ENCODE data around the gene EFHD1.
"Not testable (repeated sequence)": the region's sequence is repeated elsewhere in the genome, so short reads cannot be mapped to it uniquely, and the experiment has no call there.

EFHD1 gene

GRCh38 chr2:232622563-232622962 lies 10.8 kb upstream of the EFHD1 start:
- DNase-seq = no peak

DNA sequence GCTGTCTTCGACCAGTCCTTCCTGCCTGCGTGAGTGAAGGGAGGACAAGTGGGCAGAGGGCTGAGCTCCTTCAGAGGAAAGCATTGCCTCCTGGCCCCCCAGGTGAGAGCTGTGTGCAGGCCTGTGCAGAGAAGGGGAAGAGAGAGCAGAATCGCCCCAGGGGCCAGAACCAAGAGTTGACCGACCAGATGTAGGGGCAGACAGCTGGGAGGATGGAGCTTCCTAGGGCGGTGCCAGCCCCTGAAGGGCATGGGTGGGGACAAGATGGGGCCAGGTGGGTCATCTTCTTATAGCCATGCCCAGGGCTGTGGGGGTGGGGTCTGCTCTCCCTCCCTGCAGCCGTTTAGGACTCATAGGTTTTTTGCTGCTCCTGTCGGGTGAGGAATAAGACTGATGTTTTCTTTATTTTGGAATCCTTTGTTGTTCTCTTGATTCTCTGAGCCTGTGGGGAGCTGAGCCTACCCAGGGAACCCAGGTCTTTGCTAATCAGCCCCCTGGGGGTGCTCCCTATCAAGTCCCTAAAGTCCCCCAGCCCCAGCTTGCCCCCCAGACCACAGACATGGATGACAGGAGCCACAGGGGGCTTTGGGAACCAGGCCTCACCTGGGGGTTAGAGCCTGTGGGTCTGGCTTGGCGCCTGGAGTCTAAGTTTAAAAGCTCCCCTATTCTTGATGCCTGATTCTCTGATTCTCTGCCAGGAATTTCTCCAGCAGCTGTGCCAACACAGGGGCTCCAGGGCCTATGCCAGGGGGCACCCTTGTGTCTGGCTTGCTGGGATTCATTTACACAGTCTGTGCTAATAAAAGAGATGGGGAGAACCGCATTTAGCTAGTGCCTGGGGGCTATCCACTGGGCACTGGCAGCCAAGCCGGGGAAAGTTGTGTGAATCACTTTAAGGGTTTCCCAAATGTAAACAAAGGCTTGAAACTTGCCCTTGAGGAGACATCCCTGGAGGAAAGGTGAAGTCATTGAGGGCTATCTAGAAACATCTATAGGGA lies 9.3 kb upstream of the EFHD1 start:
- no peak for DNase-seq

DNA sequence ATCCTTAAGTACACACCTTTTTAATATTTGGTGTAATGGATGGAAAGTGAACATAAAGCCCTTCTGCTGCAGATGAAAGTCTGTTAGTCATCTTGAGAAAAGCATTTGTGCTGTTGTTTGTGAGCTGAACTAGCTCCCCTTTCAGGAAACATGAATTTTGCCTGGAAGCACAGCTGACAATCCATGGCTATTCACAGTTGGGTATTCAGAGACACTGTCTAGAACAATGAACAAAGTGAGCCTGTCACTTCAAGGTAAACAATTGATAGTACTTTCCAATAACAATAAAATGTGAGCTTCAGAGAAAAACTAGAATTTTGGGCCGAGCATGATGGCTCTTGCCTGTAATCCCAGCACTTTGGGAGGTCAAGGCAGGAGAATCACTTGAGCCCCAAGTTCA lies 6.8 kb upstream of the EFHD1 start:
- no peak for DNase-seq

DNA sequence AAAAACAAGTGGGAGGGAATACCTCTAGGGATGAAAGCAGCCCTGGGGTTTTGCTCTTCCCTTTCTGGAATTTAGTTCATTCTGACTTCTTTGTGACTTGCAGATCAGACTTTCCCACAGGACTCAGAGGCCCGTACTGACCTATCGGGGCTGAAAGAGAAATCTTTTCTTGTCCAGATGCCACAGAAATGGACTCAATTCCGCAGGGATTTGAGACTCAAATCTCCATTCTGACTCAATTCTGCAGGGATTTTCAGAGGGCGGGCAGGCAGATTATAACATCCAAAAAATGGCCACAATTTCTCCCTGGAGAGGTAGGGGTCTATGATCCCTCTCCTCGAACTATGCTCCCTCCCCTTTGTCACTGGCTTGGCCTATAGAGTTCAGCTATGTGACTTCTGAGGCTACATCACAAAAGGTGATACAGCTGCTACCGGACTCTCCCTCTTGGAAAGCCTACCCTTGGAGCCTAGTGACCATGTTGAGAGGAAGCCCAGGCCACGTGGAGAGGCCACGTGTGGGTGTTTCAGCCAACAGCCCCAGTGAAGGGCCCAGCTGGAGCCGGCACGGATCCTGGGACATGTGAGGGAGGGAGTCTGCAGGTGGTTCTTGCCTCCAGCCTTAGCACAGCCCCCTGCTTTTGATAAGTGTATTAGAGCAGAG lies 4.8 kb upstream of the EFHD1 start:
- no peak for DNase-seq

GRCh38 chr2:232629129-232629475 lies 4.3 kb upstream of the EFHD1 start:
- no peak for DNase-seq

DNA sequence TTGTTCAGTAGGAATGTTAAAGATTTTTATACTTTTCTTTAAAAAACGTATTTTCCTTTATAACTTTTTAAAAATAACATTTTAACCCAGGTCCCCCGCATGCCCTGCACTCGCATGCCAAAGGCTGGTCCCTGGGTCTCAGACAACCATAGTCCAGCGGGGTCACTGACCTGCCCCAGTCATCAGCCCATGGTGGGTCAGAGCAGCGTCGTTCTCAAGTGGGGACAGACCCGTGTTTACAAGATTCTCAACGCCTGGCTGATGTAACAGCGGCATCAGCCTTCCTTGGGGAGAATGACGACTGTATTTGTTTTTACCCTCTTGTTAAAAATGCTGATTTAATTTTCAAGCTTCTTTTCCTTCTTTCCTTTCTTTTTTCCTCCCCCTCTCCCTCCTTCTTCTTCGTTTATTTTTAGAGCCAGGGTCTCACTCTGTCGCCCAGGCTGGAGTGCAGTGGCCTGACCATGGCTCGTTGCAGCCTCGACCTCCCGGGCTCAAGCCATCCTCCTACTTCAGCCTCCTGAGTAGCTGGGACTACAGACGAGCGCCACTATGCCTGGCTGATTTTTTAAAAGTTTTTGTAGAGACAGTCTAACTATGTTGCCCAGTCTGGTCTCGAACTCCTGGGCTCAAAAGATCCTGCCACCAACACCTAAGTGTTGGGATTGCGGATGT lies 1.0 kb upstream of the EFHD1 start:
- DNase-seq = no peak

DNA sequence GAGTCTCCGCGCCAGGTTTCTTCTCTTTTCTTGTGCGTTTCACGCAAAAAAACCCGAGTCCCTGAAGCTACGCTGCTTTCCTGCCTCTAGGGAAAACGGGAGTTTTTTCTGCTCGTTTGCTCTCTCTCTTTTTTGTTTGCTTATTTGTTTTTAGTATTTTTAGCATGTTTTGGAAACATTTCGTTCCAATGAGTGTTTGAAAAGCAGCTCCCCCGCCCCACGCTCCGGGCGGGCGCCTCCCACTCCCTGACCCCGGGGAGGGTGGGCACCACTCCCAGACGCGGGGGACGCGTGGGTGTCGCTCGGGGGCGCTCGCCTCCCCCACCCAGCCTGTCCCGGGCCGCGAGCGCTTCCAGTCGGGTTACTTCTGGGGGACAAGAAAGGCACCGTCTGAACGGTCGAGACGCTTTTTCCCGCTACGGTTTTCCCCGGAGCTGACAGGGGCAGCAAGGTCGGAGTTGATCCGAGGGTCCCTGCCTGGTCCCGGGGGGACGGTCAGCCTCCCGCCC lies 446 bp upstream of the EFHD1 start:
- peak in 1 of 2 experiments; percentile 25 for DNase-seq

DNA sequence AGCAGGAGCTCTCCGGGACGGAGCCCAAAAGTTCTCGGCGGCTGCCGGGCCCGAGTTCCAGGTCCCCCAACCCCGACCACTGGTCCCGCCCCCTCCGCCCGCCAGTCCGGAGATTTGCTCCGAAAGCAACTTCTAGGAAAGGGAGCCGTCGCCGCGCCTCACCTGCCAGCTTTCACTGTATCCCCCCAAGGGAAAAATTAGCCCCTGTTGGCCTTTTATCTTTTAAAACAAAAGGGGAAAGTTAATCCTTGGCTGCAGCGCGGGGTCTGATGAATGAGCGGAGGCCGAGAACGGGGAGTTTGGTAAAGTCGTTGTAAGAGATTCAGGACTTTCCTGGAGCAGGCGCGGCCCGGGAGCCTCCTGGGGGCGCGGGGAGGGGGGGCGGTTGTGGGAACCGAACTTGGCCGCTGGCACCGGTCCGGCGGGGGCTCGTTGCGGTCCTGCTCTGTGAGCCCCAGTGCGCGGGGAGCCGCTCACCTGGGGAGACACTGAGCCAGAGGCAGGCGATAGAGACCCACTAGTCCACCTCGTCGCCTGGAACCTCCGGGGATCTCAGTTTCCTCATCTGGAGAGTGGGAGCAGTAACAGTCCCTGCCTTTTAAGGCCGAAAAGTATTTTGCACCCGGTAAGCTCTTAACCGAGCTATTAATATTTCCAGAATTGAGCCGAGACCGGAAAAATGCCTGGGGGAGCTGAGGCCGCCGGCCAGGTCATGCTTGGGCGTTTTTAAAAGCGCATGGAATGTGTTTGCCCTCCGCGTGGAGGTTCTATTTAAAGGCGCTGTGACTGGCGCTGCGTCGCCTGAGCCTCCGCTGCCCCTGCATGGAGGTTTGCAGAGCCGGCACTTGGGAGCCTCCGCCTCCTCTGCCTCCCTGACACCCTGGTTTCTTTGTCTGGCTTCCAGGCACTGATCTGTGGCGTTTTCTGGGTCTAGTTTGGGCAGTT lies 1.1 kb downstream of the EFHD1 start:
- no peak for DNase-seq

- DNase-seq = not testable (repeated sequence)
Measured at GRCh38 chr2:232635376-232635775, 2.0 kb downstream of the EFHD1 start.

- DNase-seq = no peak
Measured at GRCh38 chr2:232635820-232636219, 2.4 kb downstream of the EFHD1 start.

GRCh38 chr2:232636788-232637420 lies 3.5 kb downstream of the EFHD1 start:
- no peak for DNase-seq

DNA sequence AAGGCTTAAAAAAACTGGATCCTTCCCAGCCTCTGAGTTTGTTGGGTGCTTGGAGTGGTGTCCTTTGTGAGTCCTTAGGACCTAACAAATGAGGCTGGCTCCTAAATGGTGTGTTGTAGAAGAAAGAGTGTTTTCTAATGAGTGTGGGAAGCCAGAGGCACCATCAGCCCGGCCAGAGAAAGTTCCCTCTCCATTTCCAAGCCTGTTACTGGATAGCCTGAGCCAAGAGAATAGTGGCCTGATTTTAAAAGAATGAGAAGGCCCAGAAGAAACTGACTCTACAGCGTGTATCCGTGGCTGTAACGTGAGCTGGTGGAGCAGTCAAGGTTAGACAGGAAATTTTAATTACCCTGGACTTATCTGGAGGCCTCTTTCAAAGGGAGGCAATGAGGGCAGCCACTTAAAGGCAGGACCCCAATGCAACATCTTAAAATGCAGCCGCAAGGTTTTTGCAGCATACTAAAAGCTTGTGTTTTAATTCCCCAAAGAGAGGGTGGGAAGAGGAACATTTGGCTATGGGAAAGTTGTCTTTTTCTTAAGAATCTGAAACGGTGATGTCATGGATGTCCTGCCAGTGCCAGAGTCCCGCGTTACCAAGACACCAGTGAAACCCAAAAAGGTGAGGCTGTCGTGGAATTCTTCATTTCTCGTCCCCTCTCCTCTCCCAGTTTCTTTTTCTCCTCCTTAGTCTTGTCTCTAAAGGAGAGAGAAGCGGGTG lies 4.6 kb downstream of the EFHD1 start:
- DNase-seq = no peak

GRCh38 chr2:232641153-232641848 lies 7.9 kb downstream of the EFHD1 start:
- no peak for DNase-seq

DNA sequence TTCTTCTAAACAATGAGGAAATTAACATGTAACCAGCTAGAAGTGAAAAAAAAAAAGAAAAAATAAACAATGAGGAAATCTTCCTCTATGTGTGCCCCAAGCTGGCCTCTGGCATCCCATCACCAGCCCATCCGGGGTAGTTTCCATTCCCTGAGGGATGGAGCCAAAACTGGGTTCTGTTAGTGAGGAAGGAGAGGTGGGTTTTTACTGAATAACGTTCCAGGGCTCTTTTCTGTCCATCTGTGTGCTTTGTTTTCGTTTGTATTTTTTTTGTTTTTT lies 9.7 kb downstream of the EFHD1 start:
- DNase-seq = no peak

GRCh38 chr2:232643813-232644347 lies 10.5 kb downstream of the EFHD1 start:
- DNase-seq = no peak

DNA sequence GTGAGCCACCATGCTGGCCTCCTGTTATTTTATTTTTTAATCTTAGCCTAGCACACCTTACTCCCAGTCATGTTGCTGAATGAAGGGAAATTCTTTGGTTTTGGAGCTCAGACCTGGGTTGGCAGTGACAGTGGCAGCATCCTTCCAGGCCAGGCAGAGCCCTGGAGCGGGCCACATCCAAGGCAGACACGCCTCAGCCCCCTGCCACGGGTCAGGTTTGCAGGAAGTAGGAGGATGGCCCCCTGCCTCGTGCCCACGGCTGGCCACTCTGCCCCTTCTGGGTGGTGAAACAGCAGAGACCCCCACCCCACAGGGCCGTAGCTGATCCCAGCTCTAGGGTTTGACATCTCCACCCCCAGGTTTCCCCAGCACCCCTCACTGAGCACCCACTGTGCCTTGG lies 11.7 kb downstream of the EFHD1 start:
- DNase-seq = no peak

DNA sequence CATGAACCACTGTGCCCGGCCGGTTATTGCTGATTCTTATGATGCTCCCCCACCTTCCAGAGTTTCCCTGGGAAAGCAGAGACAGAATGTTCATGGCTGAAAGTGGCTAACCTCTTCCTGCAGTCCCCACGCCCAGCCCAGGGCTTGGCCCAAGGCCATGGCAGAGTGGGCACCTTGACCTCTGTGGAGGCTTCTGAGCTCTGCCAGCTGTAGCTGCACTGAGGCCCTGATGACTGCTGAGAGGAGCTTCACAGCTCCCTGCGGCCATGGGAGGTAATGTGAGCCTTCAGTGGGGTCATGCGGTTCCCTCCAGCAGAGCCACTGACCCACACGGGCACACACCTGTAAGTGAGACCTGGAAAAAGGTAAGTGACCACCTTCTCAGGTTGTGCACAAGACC lies 13.3 kb downstream of the EFHD1 start:
- no peak for DNase-seq

- no peak for DNase-seq
Measured at GRCh38 chr2:232647261-232647660, 13.9 kb downstream of the EFHD1 start.

- DNase-seq = no peak
Measured at GRCh38 chr2:232649033-232649432, 15.6 kb downstream of the EFHD1 start.

- DNase-seq = no peak
Measured at GRCh38 chr2:232652505-232652851, 19.1 kb downstream of the EFHD1 start.

GRCh38 chr2:232653441-232653840 lies 20.0 kb downstream of the EFHD1 start:
- DNase-seq = no peak
